Testis (tissue), 2 donors: ENCODE results near the gene FAM169A.

Experiments
- CTCF ChIP-seq, 3 experiments: fragments of 450-650 bp in 2 of 3; fragments of 200-600 bp in 1 of 3; sonication (generic) in 1 of 3; IDR thresholded peaks; one replicate each; pipeline ENCODE4 v1.5.1; 2016 to 2019; ENCODE audit warnings: antibody characterized with exemption in 3 of 3, mild to moderate bottlenecking in 2 of 3, moderate library complexity in 1 of 3
- POLR2A ChIP-seq: fragments of 450-650 bp; IDR thresholded peaks from one replicate; pipeline ENCODE4 v1.6.1; 2017; ENCODE audit warnings: antibody characterized with exemption, mild to moderate bottlenecking, moderate library complexity

DNA sequence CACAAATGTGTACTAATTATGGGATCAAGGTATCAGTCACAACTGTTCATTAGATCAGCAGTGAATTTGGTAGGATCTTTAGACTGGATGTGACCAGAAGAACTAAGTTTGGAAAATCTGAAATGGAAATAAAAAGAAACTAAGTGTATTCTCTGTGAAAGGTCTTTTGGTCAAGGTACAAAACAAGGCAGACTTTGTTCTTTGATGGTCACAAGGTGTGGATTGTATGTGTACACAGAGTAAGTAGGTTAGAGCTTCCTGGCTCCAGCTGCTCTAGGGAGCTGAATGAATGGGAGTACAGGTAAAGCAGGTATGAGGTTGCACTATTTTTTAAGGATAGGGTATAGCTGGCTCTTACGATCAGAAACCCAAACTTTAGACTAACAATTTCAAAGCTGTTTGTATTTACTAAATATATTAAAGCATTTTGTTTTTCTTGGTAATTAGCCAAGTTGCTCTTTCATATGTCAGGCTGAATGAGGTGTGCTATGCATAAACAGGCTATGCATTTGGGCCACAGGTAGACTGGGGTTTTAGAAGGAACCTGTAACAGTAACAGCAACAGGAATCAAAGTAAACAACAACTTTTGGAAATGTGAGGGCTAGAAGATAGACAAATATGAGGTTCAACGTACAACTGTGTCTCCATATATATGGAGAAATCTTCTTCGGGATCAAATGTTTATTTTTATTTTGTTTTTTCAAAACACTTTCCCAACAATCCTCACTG, 32.5 kb downstream of the FAM169A start:
- no peak for TF ChIP-seq POLR2A
- no peak for TF ChIP-seq CTCF (IDR thresholded peaks at IDR 0.05)
